Cardiac muscle cell (in vitro differentiated cells and primary cell): ENCODE measurements around the gene RICTOR. TPM values are rescaled to one million over a fixed set of nuclear protein-coding genes. Genes with fewer than 3 reads are reported as not detected.

Experiments used
- DNase-seq, 2 donors: peaks; one replicate each; pipeline versions ENCODE4 v3.0.0 to v3.0.0-alpha.2; 2010 to 2017; ENCODE audit warnings: low read depth in 1 of 2, low spot score in 1 of 2
- H3K27ac ChIP-seq: fragments of 200-600 bp; sonication (generic); 2 replicates; pipeline ENCODE4 v1.5.1; 2016
- H3K27me3 ChIP-seq: fragments of 200-600 bp; sonication (generic); 2 replicates; pipeline ENCODE4 v1.6.0; 2016; ENCODE audit warnings: control low read depth
- H3K36me3 ChIP-seq: fragments of 200-600 bp; sonication (generic); 2 replicates; pipeline ENCODE4 v1.5.1; 2016; ENCODE audit warnings: control low read depth
- H3K4me1 ChIP-seq: fragments of 200-600 bp; sonication (generic); 2 replicates; pipeline ENCODE4 v1.8.1; 2017; ENCODE audit warnings: low read depth, mild to moderate bottlenecking, mixed run types
- H3K4me3 ChIP-seq: fragments of 200-600 bp; sonication (generic); 2 replicates; pipeline ENCODE4 v1.5.1; 2016; ENCODE audit warnings: mild to moderate bottlenecking
- H3K9me3 ChIP-seq: fragments of 200-600 bp; sonication (generic); 2 replicates; pipeline ENCODE4 v1.5.1; 2017; ENCODE audit warnings: low read depth, mild to moderate bottlenecking, control low read depth
- polyA plus RNA-seq: library from polyadenylated mRNA; unstranded; fragments of >200 nt; fragmentation: Nextera tagmentation; extraction: Ambion mirVana; gene quantifications from 2 replicates; pipeline ENCODE4 v1.2.1, GENCODE V29; 2016
- total RNA-seq: library from RNA; depleted of rRNA; stranded (reverse); fragments of >200 nt; gene quantifications from 2 replicates; pipeline ENCODE4 v1.2.3, GENCODE V29; 2016
- TF ChIP-seq, protein P1 (sequence below): IDR thresholded peaks from 2 replicates; pipeline ENCODE4 v1.5.1; 2012; ENCODE audit warnings: low read depth, mild to moderate bottlenecking, low read length

RICTOR gene
- total and polyA plus RNA-seq, 2 experiments from 2014 or later = 6.0 to 20.6 TPM

DNA sequence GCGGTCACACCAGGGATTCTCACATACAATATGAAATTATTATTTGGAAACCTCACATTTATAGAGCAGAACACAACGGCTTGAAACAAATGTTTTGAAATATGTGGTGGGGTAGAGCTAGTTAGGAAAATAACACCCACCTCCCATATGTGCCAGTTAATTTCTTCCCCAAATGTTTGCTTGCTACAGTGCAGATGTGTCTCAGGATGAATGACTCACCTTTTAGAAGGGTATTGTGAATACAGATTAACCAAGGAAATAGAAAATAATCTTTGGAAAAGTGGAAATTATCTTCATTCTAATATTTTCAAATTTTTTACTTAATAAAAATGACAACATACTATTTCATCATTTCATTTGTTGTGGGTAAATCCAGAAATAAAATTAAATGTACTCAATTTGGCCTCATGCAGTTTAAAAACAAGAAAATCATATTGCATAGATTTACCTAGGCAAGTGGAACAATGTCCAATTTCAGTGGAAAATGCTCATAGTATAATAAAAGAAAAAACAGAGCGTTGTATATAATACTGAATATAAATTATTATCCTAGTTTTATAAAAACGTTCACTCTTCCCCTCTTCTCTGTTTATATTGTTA lies 39.3 kb upstream of the RICTOR start:
- TF ChIP-seq, protein P1, sequence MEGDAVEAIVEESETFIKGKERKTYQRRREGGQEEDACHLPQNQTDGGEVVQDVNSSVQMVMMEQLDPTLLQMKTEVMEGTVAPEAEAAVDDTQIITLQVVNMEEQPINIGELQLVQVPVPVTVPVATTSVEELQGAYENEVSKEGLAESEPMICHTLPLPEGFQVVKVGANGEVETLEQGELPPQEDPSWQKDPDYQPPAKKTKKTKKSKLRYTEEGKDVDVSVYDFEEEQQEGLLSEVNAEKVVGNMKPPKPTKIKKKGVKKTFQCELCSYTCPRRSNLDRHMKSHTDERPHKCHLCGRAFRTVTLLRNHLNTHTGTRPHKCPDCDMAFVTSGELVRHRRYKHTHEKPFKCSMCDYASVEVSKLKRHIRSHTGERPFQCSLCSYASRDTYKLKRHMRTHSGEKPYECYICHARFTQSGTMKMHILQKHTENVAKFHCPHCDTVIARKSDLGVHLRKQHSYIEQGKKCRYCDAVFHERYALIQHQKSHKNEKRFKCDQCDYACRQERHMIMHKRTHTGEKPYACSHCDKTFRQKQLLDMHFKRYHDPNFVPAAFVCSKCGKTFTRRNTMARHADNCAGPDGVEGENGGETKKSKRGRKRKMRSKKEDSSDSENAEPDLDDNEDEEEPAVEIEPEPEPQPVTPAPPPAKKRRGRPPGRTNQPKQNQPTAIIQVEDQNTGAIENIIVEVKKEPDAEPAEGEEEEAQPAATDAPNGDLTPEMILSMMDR = no peak
- no peak for DNase-seq
- Histone ChIP-seq H3K4me1 (no peaks in the 10 kb centered on the region), H3K4me3 (no peak overlapping the region), H3K9me3 (no peaks in the 10 kb centered on the region), H3K27ac (no peak overlapping the region), H3K27me3 (no peaks in the 10 kb centered on the region), H3K36me3 (no peaks in the 10 kb centered on the region)

DNA sequence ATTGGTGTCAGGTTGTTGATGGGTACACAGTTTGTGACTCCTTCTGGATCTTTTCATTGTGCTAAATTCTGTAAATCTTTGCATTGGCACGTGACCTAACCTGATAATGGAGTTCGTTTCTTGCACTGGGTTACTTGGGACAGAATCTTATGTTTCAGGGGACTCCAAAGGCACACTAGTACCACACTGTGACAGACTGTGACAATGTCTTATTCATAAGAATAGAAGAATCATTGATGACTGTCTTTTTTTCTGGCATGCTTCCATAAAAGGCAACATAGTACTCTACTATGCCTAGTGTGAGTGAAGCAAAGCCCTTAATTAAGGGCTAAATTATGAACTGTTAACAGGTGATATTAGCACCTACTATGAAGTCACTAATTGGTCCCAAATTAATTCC lies 35.4 kb upstream of the RICTOR start:
- H3K27me3 ChIP-seq = no peaks in the 10 kb centered on the region
- TF ChIP-seq, protein P1 = no peak

DNA sequence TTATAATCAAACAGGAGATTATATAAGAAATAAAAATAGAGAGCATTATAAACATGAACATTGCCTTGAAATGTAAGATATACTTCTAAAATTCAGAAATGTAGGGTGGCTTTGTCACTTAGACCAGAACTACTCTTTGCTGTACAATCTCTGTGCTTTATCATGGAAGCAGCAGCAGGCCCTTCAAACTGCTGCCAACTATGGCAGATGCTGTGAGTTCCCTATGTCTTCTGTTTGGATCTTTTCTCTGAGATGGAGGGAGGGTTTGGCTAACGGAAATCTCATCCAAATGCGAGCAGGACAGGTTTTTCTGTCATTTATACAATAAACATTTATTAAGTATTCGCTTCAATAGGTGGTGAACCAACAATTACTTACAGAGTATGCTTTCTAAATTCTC lies 34.8 kb upstream of the RICTOR start:
- no peak overlapping the region for H3K27ac ChIP-seq
- H3K4me1 ChIP-seq = no peaks in the 10 kb centered on the region
- no peaks in the 10 kb centered on the region for H3K9me3 ChIP-seq
- no peak for DNase-seq
- TF ChIP-seq, protein P1 = no peak
- no peaks in the 10 kb centered on the region for H3K36me3 ChIP-seq
- H3K27me3 ChIP-seq = no peaks in the 10 kb centered on the region
- no peak overlapping the region for H3K4me3 ChIP-seq

More for the DNA sequence above, 35.4 kb upstream of the RICTOR start:
- no peak overlapping the region for H3K4me3 ChIP-seq
- H3K27ac ChIP-seq = no peak overlapping the region
- DNase-seq = no peak
- H3K4me1 ChIP-seq = no peaks in the 10 kb centered on the region
- no peaks in the 10 kb centered on the region for H3K9me3 ChIP-seq
- H3K36me3 ChIP-seq = no peaks in the 10 kb centered on the region

DNA sequence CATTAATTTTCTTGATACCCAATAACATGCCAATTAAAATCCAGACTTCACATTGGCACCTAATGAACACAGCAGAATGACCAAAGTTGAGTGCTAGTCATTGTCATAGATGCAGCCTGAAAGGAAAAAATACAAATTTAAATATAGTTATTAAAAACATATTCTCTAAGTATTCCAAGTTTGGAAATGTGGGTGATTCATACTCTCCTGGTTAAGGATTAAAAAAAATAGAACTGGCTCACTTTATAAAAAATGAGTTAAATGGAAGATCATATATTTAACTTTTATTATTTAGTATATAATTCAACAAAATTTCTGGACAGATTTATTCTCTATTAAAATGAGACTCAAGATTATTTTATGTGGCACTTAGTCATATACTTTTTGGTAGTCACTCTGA lies 33.2 kb upstream of the RICTOR start:
- Histone ChIP-seq H3K9me3 (no peaks in the 10 kb centered on the region), H3K27me3 (no peaks in the 10 kb centered on the region), H3K27ac (no peak overlapping the region), H3K4me3 (no peak overlapping the region), H3K4me1 (no peaks in the 10 kb centered on the region), H3K36me3 (no peaks in the 10 kb centered on the region)
- no peak for DNase-seq
- TF ChIP-seq, protein P1 = no peak

DNA sequence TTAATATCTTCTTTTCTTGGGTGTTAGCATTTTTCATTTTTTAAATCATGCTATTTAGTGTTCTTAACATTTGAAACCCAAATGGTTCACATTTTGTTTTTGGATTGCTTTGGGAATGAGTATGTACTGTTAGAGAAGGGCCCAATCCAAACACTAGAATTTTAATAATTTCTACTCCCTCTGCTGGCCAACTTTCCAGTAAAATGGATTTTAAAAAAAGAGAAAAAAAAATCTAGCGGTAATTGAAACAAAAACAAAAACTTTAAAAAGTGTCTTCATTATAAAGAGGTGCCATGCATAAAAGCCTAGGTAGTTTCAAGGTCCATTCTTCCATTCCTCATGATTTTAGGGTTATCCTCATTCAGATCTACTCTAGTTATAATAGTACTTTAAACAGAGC lies 32.1 kb upstream of the RICTOR start:
- H3K4me1 ChIP-seq = no peaks in the 10 kb centered on the region
- TF ChIP-seq, protein P1 = peak; percentile 24
- no peaks in the 10 kb centered on the region for H3K27me3 ChIP-seq
- H3K9me3 ChIP-seq = no peaks in the 10 kb centered on the region
- DNase-seq = peak in 1 of 2 donors; percentile 9
- H3K36me3 ChIP-seq = no peaks in the 10 kb centered on the region
- no peak overlapping the region for H3K4me3 ChIP-seq
- no peak overlapping the region for H3K27ac ChIP-seq
